Airway epithelial cell (primary cell): ENCODE results near the gene CCDC57. TPM values are rescaled to one million over a fixed set of nuclear protein-coding genes. Genes with fewer than 3 reads are reported as not detected.

Source experiments
- total RNA-seq: library from RNA; depleted of rRNA; stranded (reverse); fragments of >200 nt; gene quantifications from 2 replicates; pipeline ENCODE4 v1.2.3, GENCODE V29; 2015

Gene CCDC57, protein sequence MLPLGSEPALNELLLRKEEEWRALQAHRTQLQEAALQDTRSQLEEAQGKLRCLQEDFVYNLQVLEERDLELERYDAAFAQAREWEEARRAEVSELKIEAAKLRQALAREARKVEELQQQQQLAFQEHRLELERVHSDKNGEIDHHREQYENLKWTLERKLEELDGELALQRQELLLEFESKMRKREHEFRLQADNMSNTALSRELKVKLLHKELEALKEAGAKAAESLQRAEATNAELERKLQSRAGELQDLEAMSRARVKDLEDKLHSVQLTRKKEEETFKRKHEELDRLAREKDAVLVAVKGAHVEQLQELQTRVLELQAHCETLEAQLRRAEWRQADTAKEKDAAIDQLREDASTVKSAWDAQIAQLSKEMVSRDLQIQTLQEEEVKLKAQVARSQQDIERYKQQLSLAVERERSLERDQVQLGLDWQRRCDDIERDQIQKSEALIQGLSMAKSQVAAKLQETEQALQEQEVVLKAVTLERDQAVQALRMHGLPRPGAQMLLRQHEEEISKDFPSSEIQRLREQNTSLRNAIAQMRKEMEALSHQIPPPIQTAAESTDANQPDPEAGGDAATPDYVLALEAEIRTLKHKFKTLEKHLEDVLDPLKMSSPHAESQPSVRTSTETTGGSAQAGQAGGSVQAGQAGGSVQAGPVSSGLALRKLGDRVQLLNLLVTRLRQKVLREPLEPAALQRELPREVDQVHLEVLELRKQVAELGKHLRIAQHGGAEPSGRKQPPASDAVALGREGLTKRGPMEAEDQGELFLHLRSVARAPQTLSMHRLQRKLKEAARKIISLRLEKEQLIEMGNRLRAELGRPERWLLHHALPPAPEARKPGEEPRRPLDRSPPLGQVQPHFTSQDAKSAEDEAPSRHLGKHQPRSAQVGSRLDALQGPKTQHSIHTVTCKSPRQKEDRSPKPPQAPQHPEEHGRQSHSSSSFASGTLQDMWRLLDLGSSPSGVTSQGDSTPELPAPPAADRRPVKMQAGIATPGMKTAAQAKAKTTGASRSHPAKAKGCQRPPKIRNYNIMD
- total RNA-seq = 8.1 and 16.5 TPM in 2 replicates

GRCh38 chr17:82212331-82213250 lies at the start of gene CCDC57:
TSS of gene CCDC57 (minus strand) at chr17:82212842. CDS start at chr17:82201944, 10,898 bp downstream.

DNA sequence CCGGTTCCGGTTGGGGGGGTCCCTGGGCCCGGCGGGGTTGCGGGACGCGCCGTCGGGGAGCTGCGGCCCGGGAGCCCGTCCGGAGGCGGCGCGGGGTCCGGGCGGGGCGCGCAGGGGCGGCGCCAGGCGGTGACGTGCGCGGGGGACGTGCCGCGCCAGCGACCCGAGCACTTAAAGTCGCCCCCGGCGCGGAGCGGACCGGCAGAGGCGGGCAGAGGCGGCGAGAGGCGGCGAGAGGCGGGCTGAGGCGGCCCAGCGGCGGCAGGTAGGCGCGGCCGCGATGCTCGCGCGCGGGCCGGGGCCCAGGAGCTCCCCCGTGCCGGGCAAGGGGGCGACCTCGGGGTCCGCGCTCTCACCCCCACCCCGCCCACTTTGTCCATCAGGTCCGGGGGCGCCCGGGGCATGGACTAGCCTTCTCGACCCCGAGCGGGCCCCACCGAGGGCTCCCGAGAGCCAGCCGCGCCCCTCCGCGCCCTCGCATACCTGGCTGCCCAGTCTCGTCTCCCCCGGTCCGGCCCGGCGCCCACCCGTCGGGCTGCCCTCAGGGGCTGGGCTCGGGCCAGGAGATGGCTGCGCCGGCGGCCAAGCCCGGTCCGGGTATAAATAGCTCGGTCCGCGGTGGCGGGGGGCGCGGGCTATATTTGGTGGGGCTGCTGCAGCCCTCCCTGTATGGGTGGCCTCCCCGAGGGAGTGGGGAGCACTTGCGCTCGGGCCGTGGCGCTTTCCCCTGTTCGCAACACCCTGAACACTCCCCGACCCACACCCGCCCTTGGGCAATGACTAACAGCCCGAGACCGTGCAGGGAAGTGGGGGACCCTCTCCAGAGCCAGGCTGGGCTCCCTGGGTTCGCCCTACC lies 16.4 kb upstream of the CCDC57 start, which contains the start of gene SLC16A3:
Gene SLC16A3 (plus strand): TSS at position 201 of the 856 bp plus-strand sequence. CDS start 6,967 bp downstream, outside the sequence.

GRCh38 chr17:82098169-82098938 lies 114.3 kb downstream of the CCDC57 start, which contains the start of gene FASN:
TSS of gene FASN (minus strand) at chr17:82098236. CDS start at chr17:82096445, 1,791 bp downstream.

DNA sequence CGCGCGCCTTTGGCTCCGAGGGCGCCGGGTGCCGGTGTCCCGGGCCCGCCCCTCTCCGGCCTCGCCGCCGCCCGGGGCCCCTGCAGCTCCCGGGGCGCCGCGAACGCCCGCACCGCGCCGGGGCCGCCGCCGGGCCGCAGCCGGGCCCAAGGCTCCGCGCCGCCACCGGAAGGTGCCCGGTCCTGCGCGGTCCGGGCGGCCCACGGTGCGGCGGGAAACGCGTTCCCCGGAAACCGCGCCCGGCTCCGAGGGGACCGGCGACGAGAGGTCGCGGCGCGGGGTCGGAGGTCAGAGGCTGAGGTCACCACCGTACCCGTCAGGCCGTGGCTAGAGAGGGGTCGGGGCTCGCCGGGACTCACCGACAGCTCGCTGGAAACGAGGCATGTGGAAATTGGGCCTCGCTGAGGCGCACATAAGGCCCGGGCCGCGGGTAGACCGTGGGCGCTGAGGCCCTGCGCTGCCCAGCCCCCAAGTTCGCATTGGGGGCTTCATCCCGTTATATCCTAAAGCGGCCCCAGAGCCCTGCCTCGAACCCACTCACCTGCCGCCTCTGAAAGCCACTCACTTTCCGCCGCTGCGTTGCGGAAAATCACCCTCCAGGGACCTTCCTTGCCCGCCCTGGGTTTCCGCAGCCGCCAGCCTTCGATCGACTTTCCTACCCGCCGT lies 146.9 kb downstream of the CCDC57 start, which contains the start of gene DUS1L:
Gene DUS1L (minus strand): TSS at position 167 of the 666 bp plus-strand sequence. CDS start 745 bp downstream, outside the sequence.

DNA sequence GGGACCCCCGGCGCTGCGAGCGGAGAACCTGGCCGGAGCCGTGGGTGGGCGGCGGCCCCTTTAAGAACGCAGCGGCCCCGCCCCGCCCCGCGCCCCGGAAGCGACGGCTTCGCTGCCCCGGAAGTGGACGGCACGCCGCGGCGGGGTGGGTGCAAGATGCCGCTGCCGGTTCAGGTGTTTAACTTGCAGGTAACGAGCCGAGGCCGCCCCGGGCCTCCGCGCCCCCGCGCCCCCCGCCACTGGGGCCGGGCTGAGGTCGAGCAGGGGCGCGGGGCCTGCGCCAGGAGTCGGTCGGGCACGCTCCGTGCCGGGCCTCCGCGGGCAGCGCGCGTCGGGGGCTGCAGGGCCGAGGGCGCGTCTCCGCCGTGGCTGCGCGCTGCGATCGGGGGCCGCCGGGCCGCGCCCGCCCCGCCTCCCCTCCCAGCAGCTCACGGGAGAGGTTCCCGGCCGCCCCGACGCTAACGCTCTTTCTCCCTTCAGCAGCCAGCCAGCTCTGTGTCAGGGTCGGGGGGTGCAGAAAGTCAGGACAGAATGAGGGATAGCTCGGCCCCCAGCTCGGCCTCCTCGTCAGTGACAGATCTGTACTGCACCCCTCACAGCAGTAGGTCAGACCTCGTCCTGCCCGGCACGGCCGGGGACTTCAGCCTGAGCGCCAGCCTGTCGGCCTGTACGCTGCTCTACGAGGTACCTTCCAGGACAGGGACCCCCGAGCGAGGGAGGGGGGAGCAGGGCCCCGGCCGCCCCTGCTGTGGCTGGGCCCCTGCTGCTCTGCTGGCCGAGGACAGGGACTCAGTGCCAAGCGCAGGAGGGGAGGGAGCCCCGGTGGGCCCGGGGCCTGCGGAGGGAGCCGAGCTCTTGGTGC lies 160.6 kb downstream of the CCDC57 start, which contains the start of the genes GPS1 and RFNG:
Gene GPS1 (plus strand): TSS at position 123 of the 862 bp plus-strand sequence. CDS start 34 bp downstream, at position 157.
Gene RFNG (minus strand): TSS at position 36 of the 862 bp plus-strand sequence. CDS start 45 bp downstream, outside the sequence.

Other genes with a start within 250 kb of the CCDC57 start
- 6.9 and 12.5 TPM in 2 replicates for gene ASPSCR1, start 235.2 kb downstream of the CCDC57 start, total RNA-seq
- 123 and 162 TPM in 2 replicates for gene CENPX, start 190.0 kb downstream of the CCDC57 start, total RNA-seq
- gene LRRC45, start 189.5 kb downstream of the CCDC57 start, total RNA-seq = 16.3 and 21.5 TPM in 2 replicates
- gene RAC3, start 181.2 kb downstream of the CCDC57 start, total RNA-seq = 53.3 and 75.5 TPM in 2 replicates
- gene DCXR, start 175.1 kb downstream of the CCDC57 start, total RNA-seq = 161 and 191 TPM in 2 replicates
- gene RFNG, start 161.0 kb downstream of the CCDC57 start, total RNA-seq = 37.6 and 38.2 TPM in 2 replicates
- gene GPS1, start 160.9 kb downstream of the CCDC57 start, total RNA-seq = 115 and 136 TPM in 2 replicates
- 76.2 and 82.9 TPM in 2 replicates for gene DUS1L, start 147.0 kb downstream of the CCDC57 start, total RNA-seq
- gene FASN, start 114.6 kb downstream of the CCDC57 start, total RNA-seq = 474 and 632 TPM in 2 replicates
- 256 and 274 TPM in 2 replicates for gene SLC16A3, start 16.2 kb upstream of the CCDC57 start, total RNA-seq
- gene CSNK1D, start 60.9 kb upstream of the CCDC57 start, total RNA-seq = 41.8 and 42.7 TPM in 2 replicates
- 0.14 TPM in 1 of 2 replicates, not detected in the other for gene CD7, start 104.8 kb upstream of the CCDC57 start, total RNA-seq
- gene SECTM1, start 120.9 kb upstream of the CCDC57 start, total RNA-seq = 4.0 and 8.5 TPM in 2 replicates
- gene TEX19, start 146.4 kb upstream of the CCDC57 start, total RNA-seq = not detected in 2 replicates
- gene UTS2R, start 158.9 kb upstream of the CCDC57 start, total RNA-seq = not detected in 2 replicates
- gene HEXD, start 205.5 kb upstream of the CCDC57 start, total RNA-seq = 7.2 and 9.2 TPM in 2 replicates
- gene OGFOD3, start 205.7 kb upstream of the CCDC57 start, total RNA-seq = 16.4 and 32.8 TPM in 2 replicates
- gene CYBC1, start 237.9 kb upstream of the CCDC57 start, total RNA-seq = 50.5 and 60.0 TPM in 2 replicates
- gene NARF, start 245.9 kb upstream of the CCDC57 start, total RNA-seq = 48.7 and 61.7 TPM in 2 replicates